HL-60 (cell line): ENCODE data around the gene TEKT3.

ENCODE experiments used
- DNase-seq, 2 experiments: peaks; one replicate each; pipeline ENCODE4 v3.0.0-alpha.2; 2010 to 2020; ENCODE audit warnings: low read depth in 1 of 2, low spot score in 1 of 2
- H3K27ac ChIP-seq: fragments of 250-450 bp; sonication (Bioruptor Pico); replicated peaks from 2 replicates; pipeline ENCODE4 v1.5.1; 2020; ENCODE audit warnings: mild to moderate bottlenecking, moderate library complexity
- H3K27me3 ChIP-seq: fragments of 250-450 bp; sonication (Bioruptor Pico); 2 replicates; pipeline ENCODE4 v1.5.1; 2021; ENCODE audit warnings: mild to moderate bottlenecking, moderate library complexity; ENCODE audit not compliant: insufficient read depth, poor library complexity, severe bottlenecking
- H3K4me3 ChIP-seq: replicated peaks from 2 replicates; pipeline ENCODE4 v1.5.1; 2011; ENCODE audit warnings: mild to moderate bottlenecking, control low read depth, low read length; ENCODE audit not compliant: insufficient read depth
- GABPA ChIP-seq: IDR thresholded peaks from 2 replicates; pipeline ENCODE4 v1.6.1; 2012; ENCODE audit warnings: low read depth
- POLR2AphosphoS5 ChIP-seq: IDR thresholded peaks from 2 replicates; pipeline ENCODE4 v1.6.1; 2012; ENCODE audit warnings: low read depth
- REST ChIP-seq: IDR thresholded peaks from 2 replicates; pipeline ENCODE4 v1.6.1; 2012; ENCODE audit warnings: low read depth; ENCODE audit not compliant: insufficient replicate concordance
- SPI1 ChIP-seq: IDR thresholded peaks from 2 replicates; pipeline ENCODE4 v1.6.1; 2012; ENCODE audit warnings: low read depth, mild to moderate bottlenecking, borderline replicate concordance
- TF ChIP-seq, protein P1 (sequence below): IDR thresholded peaks from one replicate; pipeline ENCODE4 v1.5.1; 2011; ENCODE audit warnings: low read length, control low read depth, inconsistent platforms; ENCODE audit not compliant: insufficient read depth

Gene TEKT3

DNA sequence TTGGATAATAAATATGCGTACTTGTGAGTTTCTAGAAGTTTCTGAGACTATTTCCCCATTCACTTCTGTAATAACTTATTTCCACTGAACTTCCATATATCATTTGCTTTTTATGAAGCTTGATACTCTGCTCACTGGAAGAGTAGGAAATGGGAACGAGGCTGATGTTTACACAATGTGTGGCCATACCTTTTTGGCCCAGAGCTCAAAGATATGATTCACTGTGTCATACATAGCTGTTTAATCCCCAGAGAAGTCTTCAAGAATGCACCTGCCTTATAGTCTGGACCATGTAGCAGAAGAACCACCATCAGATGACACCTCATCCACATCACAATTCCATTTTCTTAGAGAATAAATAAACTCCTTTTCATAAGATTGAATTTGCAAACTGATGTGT, 40.3 kb upstream of the TEKT3 start:
- H3K27me3 ChIP-seq = no peaks in the 10 kb centered on the region
- TF ChIP-seq, protein P1, sequence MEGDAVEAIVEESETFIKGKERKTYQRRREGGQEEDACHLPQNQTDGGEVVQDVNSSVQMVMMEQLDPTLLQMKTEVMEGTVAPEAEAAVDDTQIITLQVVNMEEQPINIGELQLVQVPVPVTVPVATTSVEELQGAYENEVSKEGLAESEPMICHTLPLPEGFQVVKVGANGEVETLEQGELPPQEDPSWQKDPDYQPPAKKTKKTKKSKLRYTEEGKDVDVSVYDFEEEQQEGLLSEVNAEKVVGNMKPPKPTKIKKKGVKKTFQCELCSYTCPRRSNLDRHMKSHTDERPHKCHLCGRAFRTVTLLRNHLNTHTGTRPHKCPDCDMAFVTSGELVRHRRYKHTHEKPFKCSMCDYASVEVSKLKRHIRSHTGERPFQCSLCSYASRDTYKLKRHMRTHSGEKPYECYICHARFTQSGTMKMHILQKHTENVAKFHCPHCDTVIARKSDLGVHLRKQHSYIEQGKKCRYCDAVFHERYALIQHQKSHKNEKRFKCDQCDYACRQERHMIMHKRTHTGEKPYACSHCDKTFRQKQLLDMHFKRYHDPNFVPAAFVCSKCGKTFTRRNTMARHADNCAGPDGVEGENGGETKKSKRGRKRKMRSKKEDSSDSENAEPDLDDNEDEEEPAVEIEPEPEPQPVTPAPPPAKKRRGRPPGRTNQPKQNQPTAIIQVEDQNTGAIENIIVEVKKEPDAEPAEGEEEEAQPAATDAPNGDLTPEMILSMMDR = no peak
- TF ChIP-seq REST (no peak), POLR2AphosphoS5 (no peak), GABPA (no peak)
- no peak overlapping the region for H3K27ac ChIP-seq
- no peak for DNase-seq
- H3K4me3 ChIP-seq = no peak overlapping the region

GRCh38 chr17:15380446-15380845, 39.0 kb upstream of the TEKT3 start:
- TF ChIP-seq, protein P1 = no peak
- no peak for TF ChIP-seq REST
- Histone ChIP-seq H3K27ac (no peak overlapping the region), H3K27me3 (no peaks in the 10 kb centered on the region), H3K4me3 (no peak overlapping the region)
- no peak for DNase-seq

GRCh38 chr17:15379659-15380058, 38.3 kb upstream of the TEKT3 start:
- no peak overlapping the region for H3K27ac ChIP-seq
- TF ChIP-seq REST = no peak
- TF ChIP-seq, protein P1 = no peak
- TF ChIP-seq SPI1 = no peak
- TF ChIP-seq POLR2AphosphoS5 = no peak
- no peak for TF ChIP-seq GABPA
- no peak for DNase-seq
- H3K27me3 ChIP-seq = no peaks in the 10 kb centered on the region
- no peak overlapping the region for H3K4me3 ChIP-seq
